NCI-H146 (cell line): ENCODE data around the gene XXYLT1.
"Not testable (repeated sequence)": the region's sequence is repeated elsewhere in the genome, so short reads cannot be mapped to it uniquely, and the experiment has no call there.

ENCODE experiments used
- DNase-seq: peaks from one replicate; lab custom pipeline; 2025; lab: John Stamatoyannopoulos, UW

The XXYLT1 gene

DNA sequence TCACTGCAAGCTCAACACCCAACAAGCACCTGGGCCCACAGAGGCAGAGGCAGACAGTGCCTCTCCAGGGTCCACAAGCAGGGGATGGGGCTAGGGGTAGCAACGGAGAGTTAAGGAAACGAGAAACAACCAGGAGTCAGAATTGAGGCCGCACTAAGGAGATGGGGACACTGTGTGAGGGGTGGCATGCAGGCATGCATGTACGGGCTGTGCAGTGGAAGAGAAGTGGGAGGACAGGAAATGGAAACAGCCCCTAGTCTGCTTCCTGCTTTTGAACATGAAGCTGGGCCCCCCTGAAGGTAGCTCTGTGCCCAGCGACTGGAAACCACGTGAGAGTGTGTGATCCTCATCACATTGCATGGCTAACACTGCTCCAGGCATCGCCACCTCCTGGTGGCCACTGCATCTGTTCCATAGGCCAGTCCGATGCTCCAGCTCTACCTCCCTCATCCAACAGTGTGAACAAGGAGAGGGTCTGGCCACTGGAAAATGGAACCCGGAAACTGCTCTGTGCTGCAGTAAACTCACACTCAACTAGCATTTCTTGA is 44.0 kb downstream of the XXYLT1 start:
- DNase-seq: no peak

DNA sequence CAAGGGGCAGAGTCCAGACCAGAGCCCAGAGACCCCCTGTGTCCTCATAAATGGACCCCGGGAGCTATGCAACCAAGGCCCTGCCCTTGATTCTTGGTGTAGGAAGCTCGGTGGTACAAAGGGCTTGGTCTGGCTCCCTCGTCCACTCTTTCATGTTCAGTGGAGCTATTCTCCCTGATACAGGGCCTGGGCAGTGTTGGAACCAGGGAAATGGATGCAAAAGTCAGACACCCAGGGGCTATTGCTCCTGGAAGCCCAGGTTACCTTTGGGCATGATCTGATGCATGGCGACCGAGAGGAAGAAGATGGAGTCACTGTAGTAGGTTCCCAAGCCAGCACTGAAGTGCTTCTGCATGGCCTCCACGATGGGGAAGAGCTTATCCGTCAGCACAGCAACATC is 44.5 kb downstream of the XXYLT1 start:
- DNase-seq: no peak

DNA sequence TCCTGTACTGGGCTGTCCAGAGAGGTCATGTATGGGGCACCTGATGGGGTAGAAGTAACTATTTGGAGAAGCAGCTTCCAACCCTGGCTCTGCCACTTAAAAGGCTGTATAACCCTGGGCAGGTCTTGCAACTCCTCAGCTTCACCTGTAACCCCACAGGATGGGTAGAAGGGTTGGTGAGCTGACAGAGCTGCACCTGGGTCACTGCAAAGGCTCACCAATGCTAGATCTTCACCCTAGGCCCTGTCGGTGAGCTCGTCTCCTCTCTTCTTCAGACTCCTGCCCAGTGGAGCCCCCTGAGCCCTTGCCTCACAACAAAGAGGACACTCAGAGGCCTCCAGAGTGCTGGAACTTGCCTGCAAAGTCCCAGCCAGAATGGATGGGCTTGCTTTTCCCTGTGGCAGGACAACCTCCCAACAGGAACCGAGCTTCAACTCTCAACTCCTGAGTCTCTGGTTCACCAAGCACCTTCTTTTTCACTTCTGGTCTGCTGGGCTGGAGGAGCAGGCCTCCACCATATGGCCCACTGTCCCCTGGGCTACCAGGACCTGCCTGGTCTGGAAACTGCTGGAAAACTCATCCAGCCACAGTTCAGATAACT is 45.9 kb downstream of the XXYLT1 start:
- DNase-seq: no peak

DNA sequence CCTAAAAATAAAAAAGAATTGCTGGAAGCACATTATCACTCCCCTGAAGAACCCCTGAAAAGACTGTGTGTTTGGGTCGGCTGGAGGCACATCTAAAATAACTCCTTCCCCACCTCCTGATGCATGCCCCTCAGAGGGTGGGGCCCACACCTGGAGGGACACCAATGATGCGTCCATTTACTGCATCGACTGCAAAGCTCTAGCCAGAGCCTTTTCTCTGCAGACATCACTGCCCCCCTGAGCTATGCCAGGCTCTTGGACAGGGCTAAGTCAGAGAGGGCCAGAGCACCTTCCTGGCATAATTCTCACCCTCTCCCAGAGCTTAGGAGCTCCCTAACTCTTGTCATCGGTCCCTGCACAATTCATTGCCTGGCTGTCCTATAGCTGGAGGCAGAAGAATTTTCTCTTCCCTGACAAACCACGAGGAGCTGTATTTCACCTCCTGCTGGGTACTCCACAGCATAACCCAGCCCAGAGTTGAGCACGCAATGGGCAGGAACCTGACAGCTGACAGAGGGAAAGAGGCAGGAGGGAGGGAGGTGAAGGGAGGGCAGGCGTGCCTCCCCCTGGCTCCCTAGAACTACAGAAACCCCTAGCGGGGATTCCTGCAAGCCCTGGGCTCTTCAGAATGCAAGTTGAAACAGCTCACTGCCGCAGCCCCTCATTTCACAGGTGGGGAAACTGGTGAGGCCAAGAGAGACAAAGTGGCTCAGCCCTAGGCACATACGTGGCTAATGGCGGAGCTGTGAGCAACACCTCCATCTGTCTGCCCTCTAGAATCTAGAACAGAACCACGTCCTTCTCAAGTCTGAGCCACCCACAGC is 46.6 kb downstream of the XXYLT1 start:
- no peak for DNase-seq

DNA sequence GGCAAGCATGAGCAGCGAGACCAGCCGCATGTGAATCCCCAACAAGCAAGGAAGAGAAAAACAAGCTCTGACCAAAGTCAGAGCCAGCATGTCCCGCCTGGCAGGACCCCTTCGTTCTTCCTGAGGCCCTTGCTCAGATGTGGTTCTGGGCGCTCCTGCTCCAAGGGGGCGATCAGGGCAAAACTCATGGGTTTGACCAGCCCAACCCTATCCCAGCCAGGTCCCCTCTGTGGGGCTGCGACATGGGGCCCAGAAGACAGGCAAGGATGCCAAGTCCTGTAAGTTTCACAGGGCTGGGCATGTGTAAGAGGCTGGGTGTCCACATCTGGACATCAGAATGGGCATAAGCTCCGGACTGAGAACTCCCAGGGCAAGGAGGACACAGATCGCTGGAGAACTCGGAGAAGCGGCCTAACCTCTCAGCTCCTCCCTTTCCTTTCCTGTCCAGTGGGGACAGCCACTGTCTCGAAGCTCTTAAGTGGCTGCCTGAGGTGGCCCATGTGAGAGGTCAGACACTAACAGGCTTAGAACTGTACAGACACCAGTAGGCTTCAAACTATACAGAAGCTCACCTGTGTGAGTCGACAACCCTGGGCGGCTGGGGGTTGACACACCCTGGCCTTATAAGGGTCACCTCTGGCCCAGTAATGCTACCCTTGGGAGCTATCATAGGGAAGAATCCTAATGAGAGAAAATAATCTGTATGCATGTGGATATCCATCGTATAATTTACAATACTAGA is 48.9 kb downstream of the XXYLT1 start:
- no peak for DNase-seq

DNA sequence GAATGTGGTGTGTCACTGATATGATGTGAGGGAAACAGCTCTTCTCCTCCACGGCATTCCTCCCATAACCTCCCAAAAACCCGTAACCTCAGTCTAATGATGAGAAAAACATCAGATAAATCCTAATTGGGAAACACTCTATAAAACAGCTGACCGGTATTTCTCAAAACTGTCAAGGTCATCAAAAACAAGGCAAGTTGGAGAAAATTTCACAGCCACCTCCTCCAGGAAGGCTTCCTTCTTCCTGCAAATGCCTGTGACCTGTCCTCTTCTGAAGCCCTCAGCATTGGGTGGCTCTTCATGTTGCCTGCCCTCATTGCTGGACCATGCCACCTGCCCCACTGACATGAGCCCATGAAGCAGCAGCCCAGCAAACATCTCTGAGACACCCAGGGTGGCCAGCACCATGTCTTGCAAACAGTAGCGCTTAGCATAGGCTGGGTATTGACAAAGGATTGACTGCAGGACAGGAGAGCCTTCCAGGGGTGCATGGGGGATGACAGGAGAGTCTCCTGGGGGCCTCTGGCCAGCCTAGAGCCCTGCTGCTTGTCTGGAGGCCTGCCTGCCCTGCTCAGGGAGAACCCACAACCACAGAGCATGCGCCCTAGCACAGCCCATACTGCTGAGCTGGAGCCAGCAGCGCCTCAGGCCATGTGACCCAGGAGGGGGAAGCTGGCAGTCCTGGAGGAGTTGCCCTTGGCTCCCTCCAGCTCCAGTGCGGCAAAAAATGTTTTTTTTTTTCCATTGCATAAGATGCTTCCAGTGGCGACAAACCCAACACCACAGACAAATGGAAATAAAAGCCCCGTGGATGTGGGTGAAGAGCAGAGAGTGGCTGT is 49.7 kb downstream of the XXYLT1 start:
- DNase-seq: no peak

DNA sequence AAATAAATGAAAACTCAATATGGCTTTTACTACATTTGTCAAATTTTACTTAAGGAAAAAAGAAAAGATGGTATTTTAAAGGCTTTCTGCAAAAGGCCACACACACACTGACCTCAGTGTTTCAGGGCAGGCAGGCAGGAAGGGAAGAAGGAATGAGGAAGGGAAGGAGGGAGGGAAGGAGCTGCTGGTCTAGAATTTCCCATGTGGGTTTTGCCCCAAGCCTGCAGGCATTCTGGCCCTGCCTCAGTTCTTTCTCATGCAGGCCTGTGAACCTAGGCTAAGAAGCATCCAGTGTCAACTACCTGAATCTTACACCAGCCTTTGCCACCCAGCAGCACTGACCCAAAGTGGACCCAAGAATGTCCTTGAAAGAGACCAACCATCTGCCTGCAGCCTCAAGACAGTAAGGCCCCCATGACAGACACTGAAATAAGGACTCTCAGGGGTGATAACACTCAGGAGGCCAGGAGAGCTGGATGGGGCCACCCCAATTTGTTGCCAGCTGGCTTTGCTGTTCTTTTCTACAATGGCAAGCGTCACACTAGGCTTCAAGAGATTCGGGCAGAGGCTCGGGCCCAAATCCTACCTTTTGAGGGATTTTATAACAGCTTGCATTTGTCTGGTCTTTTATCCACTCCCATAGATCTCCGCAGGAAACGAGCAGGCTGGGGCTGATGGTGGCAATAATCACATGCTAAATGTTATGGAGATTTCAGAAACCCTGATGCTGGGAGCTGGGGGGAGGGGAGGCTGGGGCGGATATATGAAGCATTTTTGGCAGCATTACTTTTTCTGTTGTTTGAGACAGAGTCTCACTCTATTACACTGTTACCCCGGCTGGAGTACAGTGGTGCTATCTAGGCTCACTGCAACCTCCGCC is 51.4 kb downstream of the XXYLT1 start:
- no peak for DNase-seq

DNA sequence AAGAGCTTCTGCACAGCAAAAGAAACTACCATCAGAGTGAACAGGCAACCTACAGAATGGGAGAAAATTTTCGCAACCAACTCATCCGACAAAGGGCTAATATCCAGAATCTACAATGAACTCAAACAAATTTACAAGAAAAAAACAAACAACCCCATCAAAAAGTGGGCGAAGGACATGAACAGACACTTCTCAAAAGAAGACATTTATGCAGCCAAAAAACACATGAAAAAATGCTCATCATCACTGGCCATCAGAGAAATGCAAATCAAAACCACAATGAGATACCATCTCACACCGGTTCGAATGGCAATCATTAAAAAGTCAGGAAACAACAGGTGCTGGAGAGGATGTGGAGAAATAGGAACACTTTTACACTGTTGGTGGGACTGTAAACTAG is 52.6 kb downstream of the XXYLT1 start:
- not testable (repeated sequence) for DNase-seq

DNA sequence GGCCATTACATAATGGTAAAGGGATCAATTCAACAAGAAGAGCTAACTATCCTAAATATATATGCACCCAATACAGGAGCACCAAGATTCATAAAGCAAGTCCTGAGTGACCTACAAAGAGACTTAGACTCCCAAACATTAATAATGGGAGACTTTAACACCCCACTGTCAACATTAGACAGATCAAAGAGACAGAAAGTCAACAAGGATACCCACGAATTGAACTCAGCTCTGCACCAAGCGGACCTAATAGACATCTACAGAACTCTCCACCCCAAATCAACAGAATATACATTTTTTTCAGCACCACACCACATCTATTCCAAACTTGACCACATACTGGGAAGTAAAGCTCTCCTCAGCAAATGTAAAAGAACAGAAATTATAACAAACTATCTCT is 55.4 kb downstream of the XXYLT1 start:
- DNase-seq: not testable (repeated sequence)

DNA sequence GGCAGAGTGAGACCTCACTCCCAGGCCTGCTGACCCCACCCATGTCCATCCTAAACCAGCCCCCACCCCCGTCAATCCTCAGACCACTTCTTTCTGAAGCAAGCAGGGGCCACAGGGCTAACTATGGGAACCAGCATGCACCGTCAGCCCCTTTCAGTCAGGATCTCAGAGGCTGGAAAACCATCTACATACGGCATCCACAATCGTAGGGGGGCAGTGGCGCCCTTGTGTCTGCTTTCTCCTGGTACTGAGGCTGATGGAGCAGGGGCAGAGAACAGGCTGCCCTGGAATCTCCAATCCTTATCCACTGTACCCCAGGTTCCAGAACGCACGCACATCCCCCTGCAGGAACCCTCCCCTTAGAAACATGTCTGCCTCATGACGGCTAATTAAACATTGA is 56.6 kb downstream of the XXYLT1 start:
- DNase-seq: no peak

DNA sequence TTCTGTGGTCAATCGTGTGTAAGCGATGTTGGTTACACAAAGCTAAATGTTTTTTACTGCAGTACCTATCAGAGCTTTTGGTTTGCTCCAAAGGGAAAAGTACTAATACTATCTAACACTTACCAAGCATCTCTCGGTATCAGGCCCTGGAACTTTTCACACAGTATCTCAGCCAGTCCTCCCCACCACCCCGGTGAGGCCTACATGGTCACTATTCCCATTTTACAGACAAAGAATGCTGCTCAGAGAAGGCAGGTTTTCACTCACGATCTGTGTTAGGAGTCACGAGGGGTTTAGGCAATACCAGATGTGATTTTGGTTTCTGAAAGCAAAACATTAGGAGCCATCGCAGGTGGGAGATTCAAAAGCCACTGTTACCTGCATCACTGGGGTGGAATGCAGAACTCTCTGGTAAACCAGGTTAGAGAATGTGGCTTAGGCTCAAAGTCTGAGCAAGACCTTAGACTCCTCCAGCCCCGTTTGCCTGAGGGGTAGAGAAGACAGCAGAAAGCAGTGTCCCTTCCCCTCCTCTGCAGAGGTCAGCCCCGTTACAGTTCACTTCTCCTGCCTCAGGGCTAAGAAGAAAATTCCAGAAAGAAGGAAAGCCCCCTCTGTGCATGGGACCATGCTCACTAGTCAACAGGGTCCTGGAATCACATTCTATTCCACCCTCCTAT is 57.2 kb downstream of the XXYLT1 start:
- no peak for DNase-seq

DNA sequence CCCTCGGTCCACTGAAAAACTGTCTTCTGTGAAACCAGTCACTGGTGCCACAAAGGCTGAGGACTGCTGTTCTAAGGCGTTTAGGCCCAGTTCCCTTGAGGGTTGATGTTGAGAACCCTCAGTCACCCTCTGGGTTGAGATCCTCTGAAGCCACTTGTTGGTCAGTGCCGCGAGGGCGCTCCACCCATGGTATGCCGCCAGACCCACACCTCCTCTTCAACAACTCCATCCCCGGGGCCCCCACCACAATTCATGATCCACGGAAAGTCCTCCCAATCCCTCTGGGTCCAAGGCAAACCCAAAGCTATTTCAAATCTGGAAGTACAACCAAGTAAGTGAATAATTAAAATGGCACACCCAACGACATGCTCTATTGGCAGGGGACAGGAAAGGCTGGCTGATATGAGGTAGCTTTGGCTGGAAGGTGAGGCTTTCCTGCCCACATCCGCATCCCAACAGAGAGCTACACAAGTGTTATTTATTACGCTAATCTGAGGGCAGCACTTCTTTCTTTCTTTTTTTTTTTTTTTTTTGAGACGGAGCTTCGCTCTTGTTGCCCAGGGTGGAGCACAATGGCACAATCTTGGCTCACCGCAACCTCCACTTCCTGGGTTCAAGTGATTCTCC is 58.1 kb downstream of the XXYLT1 start:
- no peak for DNase-seq

DNA sequence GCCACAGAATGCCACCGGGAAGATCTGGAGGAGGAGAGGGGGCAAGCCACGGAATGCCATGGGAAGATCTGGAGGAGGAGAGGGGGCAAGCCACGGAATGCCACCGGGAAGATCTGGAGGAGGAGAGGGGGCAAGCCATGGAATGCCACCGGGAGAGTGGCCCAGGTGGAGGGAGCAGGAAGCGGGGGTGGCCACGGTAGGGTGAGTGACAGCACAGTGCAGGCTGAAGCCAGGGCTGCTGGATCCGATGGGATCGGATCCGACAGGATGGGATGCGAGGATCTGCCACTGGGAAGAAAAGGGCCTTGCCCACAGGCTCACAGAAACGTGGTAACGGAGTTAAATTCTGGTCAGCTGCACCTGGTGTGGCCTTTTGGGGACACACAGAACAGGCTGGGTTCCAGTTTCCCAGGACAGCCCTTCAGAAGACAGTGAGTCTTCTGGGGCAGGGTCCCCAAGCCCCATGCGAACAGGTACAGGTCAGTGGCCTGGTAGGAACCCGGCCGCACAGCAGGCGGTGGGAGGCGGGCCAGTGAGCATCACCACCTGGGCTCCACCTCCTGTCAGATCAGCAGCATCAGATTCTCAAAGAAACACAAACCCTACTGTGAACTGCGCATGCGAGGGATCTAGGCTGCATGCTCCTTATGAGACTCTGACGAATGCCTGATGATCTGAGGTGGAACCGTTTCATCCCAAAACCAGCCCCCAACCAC is 58.8 kb downstream of the XXYLT1 start:
- DNase-seq: no peak

DNA sequence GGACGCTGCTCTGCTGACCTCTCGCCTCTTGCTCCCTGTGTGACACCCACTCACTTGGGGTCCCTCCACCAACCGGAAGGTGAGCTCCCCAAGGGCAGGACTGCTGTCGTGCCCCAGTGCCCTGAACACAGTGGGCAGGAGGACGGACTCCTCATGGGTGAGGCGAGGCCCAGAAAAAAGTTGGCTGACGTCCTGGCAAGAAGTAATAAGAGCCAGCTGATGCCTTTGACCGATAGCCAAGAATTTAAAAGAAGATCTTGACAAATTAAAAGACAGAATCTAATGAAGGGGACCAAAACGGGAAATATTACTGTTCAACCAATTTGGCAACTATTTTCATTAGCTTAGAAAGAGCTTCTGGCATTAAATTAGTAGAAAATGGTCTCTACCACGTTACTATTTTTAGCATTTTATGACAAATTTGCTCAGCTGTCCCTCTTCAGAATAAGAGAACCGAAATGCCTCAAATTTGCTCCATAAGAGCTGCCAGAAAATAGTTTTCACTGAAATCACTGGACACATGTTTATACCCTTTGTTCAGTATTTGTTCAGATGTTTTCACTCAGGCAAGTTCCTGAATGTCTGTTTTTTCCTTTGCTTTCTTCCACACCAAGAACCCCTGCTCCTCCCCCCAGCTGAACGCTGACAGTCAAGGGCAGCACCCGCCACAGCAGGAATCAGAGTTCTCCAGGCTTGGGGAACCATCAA is 60.5 kb downstream of the XXYLT1 start:
- no peak for DNase-seq

DNA sequence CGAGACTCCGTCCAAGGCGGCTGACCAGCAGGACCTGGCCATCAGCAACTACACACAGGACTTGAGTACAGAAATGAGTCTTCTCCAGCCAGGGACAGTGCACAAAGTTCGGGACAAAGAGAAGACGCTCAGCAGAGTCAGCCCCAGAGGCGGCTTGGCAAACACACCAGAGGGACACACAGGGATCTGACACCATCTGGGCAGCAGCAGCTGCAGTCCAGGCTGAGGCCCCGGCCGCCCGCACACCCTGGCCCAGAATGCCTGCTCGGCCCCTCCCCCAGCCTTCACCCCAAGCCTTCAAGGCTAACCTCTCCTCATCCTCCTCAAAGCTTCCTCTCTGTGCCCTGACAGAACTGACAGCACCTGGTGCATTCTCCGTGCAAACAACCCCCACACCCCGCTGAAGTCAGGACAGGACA is 61.1 kb downstream of the XXYLT1 start:
- no peak for DNase-seq

DNA sequence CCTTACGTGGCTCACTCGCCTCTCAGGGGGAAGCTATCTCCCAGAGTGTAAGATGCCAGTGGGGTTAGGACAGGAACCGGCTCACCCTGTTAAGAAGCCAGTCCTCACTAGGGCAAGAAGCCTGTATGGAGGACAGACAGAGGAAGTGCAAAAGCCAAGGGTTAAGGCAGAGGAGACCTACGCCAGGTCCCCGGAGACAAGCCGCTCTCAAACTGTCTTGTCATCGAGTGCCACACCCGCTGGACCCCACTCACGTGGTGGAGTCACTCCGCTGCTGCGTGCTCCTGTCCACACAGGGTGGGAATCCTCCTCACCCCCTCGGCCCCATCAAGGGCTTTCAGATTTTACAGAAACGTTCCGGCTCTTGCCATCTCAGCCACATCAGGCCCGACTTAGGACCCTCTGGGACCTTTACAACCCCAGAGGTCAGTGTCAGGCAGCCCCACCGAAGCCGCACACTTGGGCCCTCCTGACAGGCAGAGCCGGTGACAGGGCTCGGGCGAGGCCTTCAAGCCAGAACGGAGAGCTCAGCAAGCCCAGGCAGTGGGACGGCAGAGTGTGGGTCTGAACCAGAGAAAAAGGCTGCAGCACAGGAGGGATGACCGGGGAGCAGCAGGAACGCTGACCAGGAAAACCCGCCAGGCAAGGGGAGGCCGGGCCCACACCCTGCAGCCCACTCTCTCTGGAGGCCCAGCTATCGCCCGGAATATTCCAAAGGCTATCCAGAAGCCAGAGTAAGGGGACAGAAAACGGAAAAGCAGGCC is 61.7 kb downstream of the XXYLT1 start:
- no peak for DNase-seq

DNA sequence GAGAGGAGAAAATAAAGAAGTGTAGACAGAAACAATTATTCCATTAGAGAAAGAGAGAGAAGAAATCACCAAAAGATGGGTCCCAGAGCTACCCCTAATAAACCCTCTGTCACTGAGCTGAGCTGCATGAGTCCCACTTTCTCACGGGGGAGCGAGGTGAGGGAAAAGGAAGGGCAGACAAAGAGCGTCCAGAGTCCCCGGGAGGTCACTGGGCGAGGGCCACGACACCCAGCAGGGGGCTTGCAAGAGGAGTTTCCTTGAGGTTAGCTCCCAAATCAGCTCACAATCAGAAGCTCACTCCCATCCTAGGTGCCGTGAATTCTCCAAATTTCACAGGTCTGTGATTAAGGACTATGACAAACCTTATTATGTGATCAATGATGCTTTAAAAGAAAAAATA is 62.3 kb downstream of the XXYLT1 start:
- no peak for DNase-seq

DNA sequence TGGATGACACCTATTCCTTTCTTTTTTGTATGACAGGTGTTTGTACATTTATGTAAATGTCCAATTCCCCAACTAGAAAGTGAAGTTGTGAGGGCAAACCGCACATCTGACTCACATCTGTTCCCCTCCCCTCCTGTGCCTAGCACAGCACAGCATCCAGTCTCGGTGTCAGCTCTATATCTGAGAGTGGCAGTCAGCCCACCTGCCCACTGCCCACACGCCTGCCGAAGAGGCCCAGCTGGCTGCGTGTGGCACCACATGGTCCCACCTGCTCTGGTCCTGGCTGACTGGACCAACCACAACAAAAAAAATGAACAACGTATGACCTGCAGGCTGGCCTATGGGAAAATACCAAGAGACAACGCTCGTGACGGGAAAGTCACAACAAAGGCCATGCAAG is 62.8 kb downstream of the XXYLT1 start:
- DNase-seq: no peak
